KOPT-K1 (cell line): ENCODE measurements around the gene LAX1.

Source experiments
- H3K27ac ChIP-seq: fragments of 200-600 bp; sonication (generic); 2 replicates; pipeline ENCODE4 v1.5.1; 2016; ENCODE audit warnings: antibody characterized with exemption, mild to moderate bottlenecking, low read depth, low read length; ENCODE audit not compliant: poor library complexity, severe bottlenecking
- H3K36me3 ChIP-seq: fragments of 200-600 bp; sonication (generic); 2 replicates; pipeline ENCODE4 v1.5.1; 2017; ENCODE audit warnings: antibody characterized with exemption, mild to moderate bottlenecking, low read length, moderate library complexity; ENCODE audit not compliant: insufficient read depth
- H3K9me3 ChIP-seq: fragments of 200-600 bp; sonication (generic); 2 replicates; pipeline ENCODE4 v1.5.1; 2017; ENCODE audit warnings: antibody characterized with exemption, low read length, mild to moderate bottlenecking; ENCODE audit not compliant: insufficient read depth, poor library complexity, severe bottlenecking

Gene LAX1

DNA sequence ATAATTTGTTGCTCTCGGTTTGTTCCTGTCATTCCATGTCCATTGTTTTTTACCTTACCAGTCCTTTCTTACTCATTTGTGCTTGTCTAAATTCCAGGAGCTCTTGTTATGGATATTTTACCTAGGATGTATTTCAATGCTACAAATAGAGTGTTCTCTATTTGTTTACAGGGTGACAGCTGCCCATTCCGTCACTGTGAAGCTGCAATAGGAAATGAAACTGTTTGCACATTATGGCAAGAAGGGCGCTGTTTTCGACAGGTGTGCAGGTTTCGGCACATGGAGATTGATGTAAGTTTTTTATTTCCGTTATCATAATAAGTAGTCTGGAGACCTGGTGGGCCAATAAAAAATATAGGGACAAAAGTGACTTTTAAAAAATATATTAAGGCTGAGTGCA is 53.4 kb downstream of the LAX1 start:
- peaks cover 97% of the 10 kb centered on the region for H3K36me3 ChIP-seq
- H3K27ac ChIP-seq: no peak overlapping the region
- no peaks in the 10 kb centered on the region for H3K9me3 ChIP-seq

GRCh38 chr1:203823306-203823705 is 58.3 kb downstream of the LAX1 start:
- Histone ChIP-seq H3K27ac (no peak overlapping the region), H3K36me3 (peaks cover 97% of the 10 kb centered on the region), H3K9me3 (no peaks in the 10 kb centered on the region)
